PC-3 (cell line): Measurements from ENCODE around the gene CSRNP3. TPM values are rescaled to one million over a fixed set of nuclear protein-coding genes. Genes with fewer than 3 reads are reported as not detected.

Experiments used
- ATAC-seq: fragments of 200-7000 bp; cut with Tn5 transposase; 2 replicates; pipeline ENCODE4 v1.9.1; 2020; ENCODE audit warnings: mild to moderate bottlenecking, moderate library complexity
- BruUV-seq: library from RNA; stranded (reverse); fragments of 400-500 nt; replicated peaks from 2 replicates; lab custom pipeline; 2021; lab: Mats Ljungman, UMichigan
- CTCF ChIA-PET: fragments of 300-600 bp; sonication (Branson Sonifier 250); formaldehyde crosslinking; loops from one replicate; lab custom pipeline; 2022; ENCODE audit warnings: antibody characterized with exemption; lab: Charles Lee
- POLR2A ChIA-PET: fragments of 300-600 bp; sonication (Branson Sonifier 250); formaldehyde crosslinking; loops from one replicate; lab custom pipeline; 2022; ENCODE audit warnings: antibody characterized with exemption; ENCODE audit not compliant: unreplicated experiment; lab: Charles Lee
- DNase-seq: peaks from one replicate; pipeline ENCODE4 v3.0.0-alpha.2; 2015
- H2AFZ ChIP-seq: fragments of 300-600 bp; sonication (generic); 2 replicates; pipeline ENCODE4 v1.6.0; 2016; ENCODE audit warnings: antibody characterized with exemption, low read length
- H3F3A ChIP-seq: fragments of 300-600 bp; sonication (generic); one replicate; pipeline ENCODE4 v1.6.0; 2017; ENCODE audit warnings: antibody characterized with exemption, low read length, control low read depth, mild to moderate bottlenecking; ENCODE audit not compliant: unreplicated experiment
- H3K27ac ChIP-seq: fragments of 300-600 bp; sonication (generic); 2 replicates; pipeline ENCODE4 v1.5.1; 2016; ENCODE audit warnings: mild to moderate bottlenecking, low read length
- H3K27me3 ChIP-seq: fragments of 300-600 bp; sonication (generic); 2 replicates; pipeline ENCODE4 v1.6.1; 2016; ENCODE audit warnings: low read length, mixed read lengths
- H3K36me3 ChIP-seq: fragments of 300-600 bp; sonication (generic); 2 replicates; pipeline ENCODE4 v1.6.1; 2016; ENCODE audit warnings: low read depth, mixed run types, low read length, mixed read lengths
- H3K4me1 ChIP-seq: fragments of 300-600 bp; sonication (generic); 2 replicates; pipeline ENCODE4 v1.5.1; 2016; ENCODE audit warnings: low read length; ENCODE audit not compliant: insufficient read depth
- H3K4me2 ChIP-seq: fragments of 300-600 bp; sonication (generic); 2 replicates; pipeline ENCODE4 v1.6.0; 2016; ENCODE audit warnings: low read length
- H3K4me3 ChIP-seq: fragments of 300-600 bp; sonication (generic); 2 replicates; pipeline ENCODE4 v1.5.1; 2016; ENCODE audit warnings: mild to moderate bottlenecking, low read length, mixed read lengths
- H3K79me2 ChIP-seq: fragments of 300-600 bp; sonication (generic); 2 replicates; pipeline ENCODE4 v1.6.1; 2017; ENCODE audit warnings: low read length, mixed read lengths
- H3K9ac ChIP-seq: fragments of 300-600 bp; sonication (generic); 2 replicates; pipeline ENCODE4 v1.6.0; 2016; ENCODE audit warnings: mild to moderate bottlenecking, low read length
- H3K9me2 ChIP-seq: fragments of 300-600 bp; sonication (generic); replicated peaks from 2 replicates; pipeline ENCODE4 v1.6.1; 2016; ENCODE audit warnings: mixed run types, low read length, mixed read lengths
- H3K9me3 ChIP-seq: fragments of 300-600 bp; sonication (generic); 2 replicates; pipeline ENCODE4 v1.6.1; 2016; ENCODE audit warnings: low read length, mixed read lengths
- H4K20me1 ChIP-seq: fragments of 300-600 bp; sonication (generic); 2 replicates; pipeline ENCODE4 v1.6.1; 2016; ENCODE audit warnings: low read length, mixed read lengths
- CTCF ChIP-seq: fragments of 300-600 bp; sonication (generic); conservative IDR thresholded peaks from 2 replicates; pipeline ENCODE4 v1.5.1; 2017; ENCODE audit warnings: antibody characterized with exemption, low read depth, mild to moderate bottlenecking, low read length
- EZH2 ChIP-seq: fragments of 300-600 bp; sonication (generic); IDR thresholded peaks from one replicate; pipeline ENCODE4 v1.6.1; 2017; ENCODE audit warnings: antibody characterized with exemption, mild to moderate bottlenecking, low read length; ENCODE audit not compliant: unreplicated experiment
- EZH2phosphoT487 ChIP-seq: fragments of 300-600 bp; sonication (generic); IDR thresholded peaks from 2 replicates; pipeline ENCODE4 v1.6.1; 2018; ENCODE audit warnings: mild to moderate bottlenecking, antibody characterized with exemption, low read length, borderline replicate concordance
- intact Hi-C: fragments of 100-400 bp; cut with micrococcal nuclease; formaldehyde crosslinking; loops from 2 replicates; pipeline ENCODE4 v1.9.0; 2023
- total RNA-seq: library from RNA; depleted of rRNA; stranded (reverse); fragments of >200 nt; gene quantifications from 2 replicates; pipeline ENCODE4 v1.2.3, GENCODE V29; 2014

The CSRNP3 gene
- total RNA-seq, 1 experiment from 2014 or later = 2.2 TPM

DNA sequence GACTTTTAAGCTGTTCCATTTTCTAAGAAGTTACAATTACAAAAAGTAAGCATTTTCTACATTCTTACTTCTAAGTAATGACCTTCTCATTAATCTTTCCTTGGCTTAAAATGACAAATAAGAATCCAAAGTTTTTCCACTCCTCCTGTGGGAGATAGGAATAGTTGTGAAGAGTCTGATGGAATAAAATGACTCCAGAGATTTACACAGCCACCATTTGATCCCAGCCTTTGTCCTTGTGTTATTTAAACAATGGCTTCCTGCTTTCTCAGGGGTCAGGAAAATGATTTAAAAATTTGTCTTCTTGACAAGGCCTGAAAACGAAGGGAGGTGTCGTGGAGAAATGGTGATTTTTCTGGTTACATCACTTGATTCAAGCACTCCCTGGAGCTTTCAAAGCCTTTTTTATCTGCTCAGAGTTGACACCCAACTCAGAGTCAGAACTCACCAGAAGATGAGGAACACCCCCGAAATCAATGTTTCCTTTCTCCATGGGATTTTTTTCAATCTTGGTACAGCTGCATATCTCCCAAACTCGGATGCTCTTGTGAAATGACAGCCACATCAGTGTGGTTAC is 218.0 kb downstream of the CSRNP3 start:
- no peaks in the 10 kb centered on the region for H3K27me3 ChIP-seq
- no peaks in the 10 kb centered on the region for H3K9me3 ChIP-seq
- POLR2A ChIA-PET = no interaction called here
- no peaks in the 10 kb centered on the region for H3K9me2 ChIP-seq
- H4K20me1 ChIP-seq = no peaks in the 10 kb centered on the region
- CTCF ChIA-PET = no interaction called here
- DNase-seq (no peak), ATAC-seq (no peak)
- no peak overlapping the region for H2AFZ ChIP-seq
- H3K36me3 ChIP-seq = no peaks in the 10 kb centered on the region
- no peaks in the 10 kb centered on the region for H3F3A ChIP-seq
- intact Hi-C loops = no loop called here
- no TSS peak for BruUV-seq
- H3K9ac ChIP-seq = no peak overlapping the region
- no peak overlapping the region for H3K4me3 ChIP-seq
- no peaks in the 10 kb centered on the region for H3K4me1 ChIP-seq
- TF ChIP-seq EZH2phosphoT487 = no peak
- TF ChIP-seq CTCF = no peak
- TF ChIP-seq EZH2 = no peak
- H3K4me2 ChIP-seq = no peak overlapping the region
- H3K27ac ChIP-seq = no peak overlapping the region
- H3K79me2 ChIP-seq = no peaks in the 10 kb centered on the region

- DNase-seq = peak; percentile 18
- no peaks in the 10 kb centered on the region for H3K36me3 ChIP-seq
- no peaks in the 10 kb centered on the region for H3F3A ChIP-seq
- no peaks in the 10 kb centered on the region for H3K4me1 ChIP-seq
- H3K9me2 ChIP-seq = no peaks in the 10 kb centered on the region
- no peak overlapping the region for H3K4me2 ChIP-seq
- TF ChIP-seq EZH2phosphoT487 = no peak
- H2AFZ ChIP-seq = no peak overlapping the region
- CTCF ChIA-PET = interaction anchor here (1.6 kb wide), 1 partner anchor 183 kb away, joined by 6 read pairs; no protein-coding TSS in a partner anchor
- no peaks in the 10 kb centered on the region for H3K27me3 ChIP-seq
- H3K9ac ChIP-seq = no peak overlapping the region
- no TSS peak for BruUV-seq
- POLR2A ChIA-PET = no interaction called here
- no peaks in the 10 kb centered on the region for H3K79me2 ChIP-seq
- intact Hi-C loops = loop anchor here (10.0 kb wide), 1 partner anchor 217 kb away; no protein-coding TSS in a partner anchor
- H3K4me3 ChIP-seq = no peak overlapping the region
- no peaks in the 10 kb centered on the region for H4K20me1 ChIP-seq
- ATAC-seq = no peak
- H3K27ac ChIP-seq = no peak overlapping the region
- H3K9me3 ChIP-seq = no peaks in the 10 kb centered on the region
Measured at GRCh38 chr2:165691615-165692014, 222.1 kb downstream of the CSRNP3 start.

GRCh38 chr2:165692906-165693305 is 223.4 kb downstream of the CSRNP3 start:
- TF ChIP-seq CTCF (no peak), EZH2 (no peak), EZH2phosphoT487 (no peak)
- CTCF ChIA-PET = no interaction called here
- intact Hi-C loops = loop anchor here (10.0 kb wide), 1 partner anchor 218 kb away; no protein-coding TSS in a partner anchor

More at GRCh38 chr2:165692906-165693305, 223.4 kb downstream of the CSRNP3 start:
- H3K79me2 ChIP-seq = no peaks in the 10 kb centered on the region
- DNase-seq = no peak
- no peaks in the 10 kb centered on the region for H3K9me2 ChIP-seq
- H3K27ac ChIP-seq = no peak overlapping the region
- H3K4me2 ChIP-seq = no peak overlapping the region
- no peaks in the 10 kb centered on the region for H3K4me1 ChIP-seq
- POLR2A ChIA-PET = no interaction called here
- H3K9ac ChIP-seq = no peak overlapping the region
- no peaks in the 10 kb centered on the region for H3K36me3 ChIP-seq
- no peak for ATAC-seq
- H2AFZ ChIP-seq = no peak overlapping the region
- no TSS peak for BruUV-seq
- no peaks in the 10 kb centered on the region for H3K9me3 ChIP-seq
- H4K20me1 ChIP-seq = no peaks in the 10 kb centered on the region
- H3K27me3 ChIP-seq = 0 out of 2 replicates have a peak, but pooled peaks cover 3% of the 10 kb centered on the region
- H3F3A ChIP-seq = no peaks in the 10 kb centered on the region
- H3K4me3 ChIP-seq = no peak overlapping the region
